GM19395 (cell line): ENCODE measurements around the gene MTMR6.
A peak's percentile ranks its signal among the peaks of the same experiment; 100 is the strongest.

ENCODE experiments used
- ATAC-seq: cut with Tn5 transposase; IDR thresholded peaks from one replicate; pipeline ENCODE4 v1.9.1; 2021; ENCODE audit warnings: mild to moderate bottlenecking, moderate library complexity; ENCODE audit not compliant: unreplicated experiment

The MTMR6 gene

DNA sequence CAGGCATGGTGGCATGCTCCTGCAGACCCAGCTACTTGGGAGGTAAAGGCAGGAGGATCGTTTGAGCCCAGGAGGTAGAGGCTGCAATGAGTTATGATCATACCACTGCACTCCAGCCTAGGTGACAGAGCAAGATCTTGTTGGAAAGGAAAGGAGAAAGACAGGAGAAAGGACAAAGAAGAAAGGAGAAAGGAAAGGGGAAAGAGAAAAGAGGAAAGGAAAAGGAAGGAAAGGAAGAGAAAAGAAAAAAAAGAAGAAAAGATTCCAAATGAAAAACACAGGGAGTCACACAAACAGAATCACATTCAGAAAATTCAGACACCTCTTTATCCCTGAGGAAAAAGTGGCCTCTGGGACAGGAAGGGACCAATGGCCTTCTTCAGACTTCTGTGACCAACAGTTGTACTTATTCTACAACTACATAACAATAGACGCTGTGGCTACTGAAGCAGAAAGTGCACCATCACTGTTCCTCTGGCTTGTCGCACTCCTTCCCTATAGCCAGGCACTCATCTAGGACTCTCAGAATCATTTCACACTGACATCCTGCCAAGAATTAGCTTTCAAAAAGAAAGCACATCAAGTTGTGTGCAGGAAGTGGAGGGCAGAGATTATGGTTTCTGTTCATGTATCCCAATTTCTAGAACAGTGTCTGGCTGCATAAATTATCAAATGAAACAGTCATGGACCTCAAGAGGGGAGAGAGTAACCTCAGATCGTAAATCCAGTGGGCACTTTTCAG, 5.9 kb downstream of the MTMR6 start:
- peak; percentile 77 for ATAC-seq

DNA sequence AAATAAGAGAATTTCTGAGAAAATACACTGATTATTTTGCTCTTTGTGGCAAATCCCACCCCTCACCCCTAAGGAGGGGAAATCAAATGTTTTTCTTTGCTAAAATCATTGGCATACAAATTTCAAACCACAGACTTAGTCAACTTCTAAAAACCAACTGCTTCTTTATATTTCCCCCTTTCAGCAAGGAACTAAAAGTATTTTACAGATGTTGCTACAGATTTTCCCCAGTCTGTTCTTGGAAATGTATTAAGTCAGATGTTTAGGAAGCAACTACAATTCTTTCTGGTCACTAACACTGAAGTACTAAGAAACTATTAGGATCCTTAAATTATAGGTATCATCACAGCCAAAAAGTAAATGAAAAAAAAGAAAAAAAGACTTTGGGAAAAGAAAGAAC, 6.9 kb downstream of the MTMR6 start:
- no peak for ATAC-seq

DNA sequence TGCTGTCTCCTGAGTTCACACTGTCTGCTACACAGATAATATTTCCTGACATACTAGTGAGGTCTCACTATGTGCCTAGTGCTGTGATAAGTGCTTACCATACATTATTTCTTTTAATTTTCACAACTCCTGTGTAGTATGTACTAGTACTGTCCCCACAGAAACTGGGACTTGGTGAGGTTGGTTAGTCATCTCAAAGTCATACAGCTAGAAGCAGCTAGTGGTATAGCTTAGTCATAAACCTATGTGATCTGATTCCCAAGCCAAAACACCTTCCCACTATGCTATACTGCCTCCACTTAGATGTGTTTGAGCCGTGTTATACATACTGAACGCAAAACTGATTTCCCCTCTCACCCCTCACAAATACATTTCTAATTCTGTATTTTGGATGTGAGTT, 10.5 kb downstream of the MTMR6 start:
- no peak for ATAC-seq

DNA sequence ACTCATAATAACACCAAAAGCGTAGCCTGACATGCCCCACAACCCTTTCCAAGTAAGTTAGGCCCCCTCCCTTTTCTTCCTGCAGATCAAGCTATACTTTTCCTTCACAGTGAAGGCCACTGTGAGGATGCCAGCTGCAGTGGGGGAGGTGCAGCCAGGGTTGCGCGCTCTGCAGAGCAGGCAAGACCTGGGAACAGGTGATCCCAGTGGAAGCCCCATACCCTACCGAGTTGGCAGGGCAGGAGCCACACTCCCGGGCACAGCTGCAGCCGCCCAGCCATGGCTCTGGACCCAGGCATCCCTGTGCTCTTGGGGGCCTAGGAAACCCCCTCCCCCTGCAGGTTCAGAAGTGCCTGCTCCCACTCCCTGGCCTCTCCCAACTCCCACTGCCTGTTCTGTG, 18.7 kb downstream of the MTMR6 start:
- ATAC-seq, result no peak

- ATAC-seq, result no peak
These were observed 19.6 kb downstream of the MTMR6 start for GRCh38 chr13:25267715-25268114.

GRCh38 chr13:25266706-25267105, 20.6 kb downstream of the MTMR6 start:
- no peak for ATAC-seq

DNA sequence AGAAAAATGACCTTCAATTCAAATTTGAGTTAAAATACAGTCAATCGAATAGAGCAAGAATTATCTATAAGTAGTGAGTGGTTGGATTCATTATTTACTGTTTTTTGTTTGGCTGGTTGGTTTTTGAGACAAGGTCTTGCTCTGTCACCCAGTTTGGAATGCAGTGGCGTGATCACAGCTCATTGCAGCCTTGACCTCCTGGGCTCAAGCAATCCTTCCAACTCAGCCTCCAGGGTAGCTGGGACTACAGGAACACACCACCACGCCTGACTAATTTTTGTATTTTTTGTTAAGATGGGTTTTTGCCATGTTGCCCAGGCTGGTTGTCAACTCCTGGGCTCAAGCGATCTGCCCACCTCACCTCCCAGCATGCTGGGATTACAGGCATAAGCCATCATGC, 25.0 kb downstream of the MTMR6 start:
- no peak for ATAC-seq

DNA sequence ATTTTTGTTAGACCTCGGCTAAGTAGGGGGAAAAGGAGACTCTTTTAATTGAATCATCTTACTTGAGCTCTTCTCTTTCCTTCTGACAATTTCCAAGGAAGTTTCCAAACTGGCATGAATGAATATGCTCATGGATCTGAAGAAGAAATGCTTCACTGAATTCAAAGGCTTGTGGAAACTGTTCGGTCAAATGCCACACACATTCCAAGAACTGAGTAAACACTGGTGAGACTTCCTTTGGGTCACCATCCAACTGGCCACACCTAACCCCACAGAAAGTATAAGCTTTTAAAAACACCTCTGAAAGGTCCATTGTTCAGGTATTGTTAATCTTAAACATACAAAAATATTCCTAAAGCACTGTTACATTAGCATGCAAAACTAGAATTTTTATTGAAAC, 33.6 kb downstream of the MTMR6 start:
- ATAC-seq, result no peak

GRCh38 chr13:25252752-25253151, 34.5 kb downstream of the MTMR6 start:
- ATAC-seq, result no peak

DNA sequence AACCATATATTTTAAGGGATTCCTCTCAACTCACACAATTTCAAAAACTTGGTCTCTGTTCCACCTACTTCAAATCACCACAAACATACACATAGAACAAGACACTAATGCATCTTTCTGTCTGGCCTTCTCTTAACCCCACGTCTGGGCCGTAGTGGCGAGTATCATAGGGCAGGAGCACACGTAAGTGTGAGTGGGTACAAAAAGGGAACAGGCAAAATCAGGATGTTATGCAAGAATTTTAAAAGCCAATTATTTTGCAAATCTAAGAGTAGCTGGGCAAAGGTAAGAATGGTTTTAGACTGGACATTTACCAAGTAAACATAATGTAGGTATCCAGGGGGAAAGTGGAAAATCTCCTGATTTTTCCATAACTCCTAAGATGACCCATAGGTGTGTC, 35.1 kb downstream of the MTMR6 start:
- ATAC-seq, result no peak

DNA sequence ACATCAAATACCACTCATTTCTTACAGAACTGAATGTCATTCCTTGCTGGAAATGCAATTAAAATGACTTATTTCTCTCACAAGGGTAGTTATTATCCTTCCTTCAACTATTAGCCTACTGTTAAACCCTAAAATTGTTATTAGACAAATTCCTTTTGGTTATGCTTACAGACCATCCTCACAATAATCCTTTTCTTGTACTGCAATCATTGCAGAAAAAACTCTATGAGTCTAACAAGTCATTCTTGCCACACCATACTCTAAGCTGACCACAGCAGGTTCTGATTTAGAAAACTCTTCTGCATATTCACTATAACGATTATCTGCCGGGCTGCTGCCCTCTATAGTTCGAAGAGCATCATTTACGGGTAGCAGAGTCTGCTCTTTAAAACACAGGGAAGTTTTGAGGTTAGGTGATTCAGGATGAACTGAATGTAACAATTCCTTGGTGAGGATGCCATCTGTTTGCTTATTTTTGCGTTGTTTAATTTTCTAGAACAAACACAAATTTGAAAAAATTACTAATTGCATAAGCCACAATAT, 38.2 kb downstream of the MTMR6 start:
- ATAC-seq, result no peak

DNA sequence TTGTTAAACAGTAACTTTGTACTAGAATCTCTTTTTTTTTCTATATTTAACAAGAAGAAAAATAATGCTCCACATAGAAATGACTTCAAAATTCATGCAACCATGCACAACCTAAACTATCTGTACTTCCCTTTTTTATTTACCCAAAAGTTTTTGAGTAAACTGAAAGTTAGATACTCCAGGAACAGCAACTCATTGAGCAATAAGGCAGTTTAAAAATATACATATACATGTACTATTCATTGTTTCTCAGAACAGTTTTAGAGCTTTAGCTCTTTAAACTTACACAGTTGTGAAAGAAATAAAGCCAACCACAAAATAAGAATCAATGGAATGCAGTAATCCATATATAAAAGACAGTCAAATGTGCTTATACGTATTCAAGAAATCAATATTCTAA, 39.2 kb downstream of the MTMR6 start:
- ATAC-seq, result no peak

GRCh38 chr13:25247360-25247759, 39.9 kb downstream of the MTMR6 start:
- no peak for ATAC-seq

DNA sequence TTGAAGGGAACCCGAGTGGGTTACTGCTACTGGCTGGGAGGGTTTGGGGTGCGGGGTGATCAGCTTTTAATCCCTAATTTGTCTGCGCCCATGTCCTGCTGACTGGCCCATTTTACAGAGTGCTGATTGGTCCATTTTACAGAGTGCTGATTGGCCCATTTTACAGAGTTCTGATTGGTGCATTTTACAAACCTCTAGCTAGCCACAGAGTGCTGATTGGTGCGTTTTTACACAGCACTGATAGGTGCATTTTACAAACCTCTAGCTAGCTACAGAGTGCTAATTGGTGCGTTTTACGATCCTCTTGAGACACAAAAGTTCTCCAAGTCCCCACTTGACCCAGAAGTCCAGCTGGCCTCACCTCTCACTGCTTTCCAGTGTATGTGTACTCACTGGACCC, 43.2 kb downstream of the MTMR6 start:
- ATAC-seq, result no peak

- ATAC-seq, result no peak
These were observed 44.3 kb downstream of the MTMR6 start for GRCh38 chr13:25242956-25243355.

- no peak for ATAC-seq
These were observed 46.3 kb downstream of the MTMR6 start for GRCh38 chr13:25241007-25241406.

- no peak for ATAC-seq
These were observed 50.2 kb downstream of the MTMR6 start for GRCh38 chr13:25237083-25237482.

DNA sequence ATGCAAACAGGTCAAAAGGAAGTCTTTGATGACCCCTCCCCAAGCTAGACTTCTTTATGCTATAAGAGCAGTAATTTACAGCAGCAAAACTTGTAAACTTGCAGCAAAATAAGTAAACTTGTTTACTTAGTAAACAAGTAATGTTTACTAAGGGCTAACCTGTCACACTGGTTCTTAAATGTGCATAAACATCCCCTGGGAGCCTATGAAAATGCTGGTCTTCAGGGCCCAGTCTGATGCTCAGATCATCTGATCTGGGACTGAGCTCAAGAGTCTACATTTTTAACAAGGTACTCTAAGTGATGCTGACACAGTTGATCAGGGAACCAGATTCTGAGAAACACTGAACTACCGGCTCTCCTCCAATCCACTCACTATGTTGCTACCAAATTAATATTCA, 53.4 kb downstream of the MTMR6 start:
- no peak for ATAC-seq

GRCh38 chr13:25232937-25233515, 54.3 kb downstream of the MTMR6 start:
- no peak for ATAC-seq

DNA sequence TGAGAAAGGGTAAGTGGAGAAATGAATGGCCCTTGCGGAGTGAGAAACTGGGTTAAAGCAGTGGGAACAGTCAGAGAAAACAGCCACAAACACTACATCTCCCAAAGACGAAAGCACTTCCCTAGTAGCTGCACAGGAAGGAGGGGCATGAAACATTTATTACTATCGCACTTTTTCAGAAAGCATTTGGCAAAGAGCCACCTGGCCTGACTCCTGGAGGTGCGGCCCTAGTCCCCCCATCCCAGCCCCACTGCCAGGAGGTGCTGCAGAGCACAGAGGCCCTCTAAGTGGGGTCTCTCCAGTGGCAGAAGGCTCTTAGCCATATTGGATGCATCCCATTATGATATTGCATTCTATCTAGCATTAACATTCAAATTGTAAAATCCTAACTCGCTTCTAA, 55.8 kb downstream of the MTMR6 start:
- ATAC-seq, result no peak

- ATAC-seq, result no peak
These were observed 59.6 kb downstream of the MTMR6 start for GRCh38 chr13:25227690-25228089.

- no peak for ATAC-seq
These were observed 61.3 kb downstream of the MTMR6 start for GRCh38 chr13:25225970-25226369.

DNA sequence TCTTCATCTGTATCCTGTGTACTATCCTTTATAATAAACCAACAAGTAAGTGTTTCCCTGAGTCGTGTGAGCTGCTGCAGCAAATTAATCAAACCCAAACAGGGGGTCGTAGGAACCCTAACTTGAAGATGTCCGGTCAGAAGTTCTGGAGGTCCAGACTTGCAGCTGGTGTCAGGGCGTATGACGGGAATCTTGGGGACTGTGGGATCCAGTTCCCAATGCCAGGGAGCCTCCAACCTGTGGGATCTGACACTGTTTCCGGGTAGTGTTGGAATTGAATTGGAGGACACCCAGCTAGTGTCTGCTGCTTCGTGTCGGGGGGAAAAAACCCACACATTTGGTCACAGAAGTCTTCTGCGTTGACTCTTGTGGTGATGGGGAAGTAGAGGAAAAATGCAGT, 63.1 kb downstream of the MTMR6 start:
- ATAC-seq, result no peak
